Testis (tissue), 3 donors: ENCODE results near the gene CAMLG. TPM values are rescaled to one million over a fixed set of nuclear protein-coding genes. Genes with fewer than 3 reads are reported as not detected.

Source experiments
- DNase-seq: peaks from one replicate; pipeline ENCODE4 v3.0.0-alpha.2; 2019
- H3K27ac ChIP-seq, 2 donors: fragments of 200-600 bp; sonication (generic); one replicate each; pipeline ENCODE4 v1.5.1; 2019
- H3K27me3 ChIP-seq: fragments of 200-600 bp; sonication (generic); one replicate; pipeline ENCODE4 v1.5.1; 2019
- H3K36me3 ChIP-seq: fragments of 200-600 bp; sonication (generic); one replicate; pipeline ENCODE4 v1.5.1; 2017; ENCODE audit warnings: low read depth; ENCODE audit errors: missing control alignments
- H3K4me1 ChIP-seq: fragments of 200-600 bp; sonication (generic); one replicate; pipeline ENCODE4 v1.5.1; 2019
- H3K4me3 ChIP-seq, 2 donors: fragments of 200-600 bp; sonication (generic); one replicate each; pipeline ENCODE4 v1.5.1; 2017 to 2019
- H3K9me3 ChIP-seq: fragments of 200-600 bp; sonication (generic); one replicate; pipeline ENCODE4 v1.5.1; 2017
- POLR2A ChIP-seq: fragments of 450-650 bp; IDR thresholded peaks from one replicate; pipeline ENCODE4 v1.6.1; 2017; ENCODE audit warnings: antibody characterized with exemption, mild to moderate bottlenecking, moderate library complexity
- WGBS, 2 donors: methylation state at CpG; one replicate each; pipeline ENCODE4 v1.1.5; 2018; 5-methylcytosine and 5-hydroxymethylcytosine counted together
- intact Hi-C: fragments of 100-400 bp; cut with DNase I; formaldehyde crosslinking; loops from one replicate; pipeline ENCODE4 v1.15.1; 2023; ENCODE audit warnings: low total_unique reads
- polyA plus RNA-seq: library from polyadenylated mRNA; stranded (reverse); fragments of 350-450 nt; fragmentation: Illumina TruSeq; extraction: RNeasy Lipid Tissue Mini Kit (QIAGEN cat#74804); gene quantifications from one replicate; pipeline ENCODE4 v1.2.3, GENCODE V29; 2014; ENCODE audit warnings: low read depth, low replicate concordance; ENCODE audit not compliant: insufficient read depth
- small RNA-seq, 2 donors: library from RNA; depleted of rRNA; stranded (forward); fragments of <200 nt; gene quantifications; one replicate each; pipeline ENCODE3, GENCODE V24; 2016
- total RNA-seq, 2 donors: library from RNA; depleted of rRNA; stranded (reverse); fragments of >200 nt; gene quantifications; one replicate each; pipeline ENCODE4 v1.2.3, GENCODE V29; 2016
- TF ChIP-seq, protein P1 (sequence below), 3 experiments: fragments of 450-650 bp in 2 of 3; fragments of 200-600 bp in 1 of 3; sonication (generic) in 1 of 3; IDR thresholded peaks; one replicate each; pipeline ENCODE4 v1.5.1; 2016 to 2019; ENCODE audit warnings: antibody characterized with exemption in 3 of 3, mild to moderate bottlenecking in 2 of 3, moderate library complexity in 1 of 3

The CAMLG gene
- total and polyA plus RNA-seq, 3 donors from 2014 or later, result 36.9 to 102 (median 53.2) TPM

DNA sequence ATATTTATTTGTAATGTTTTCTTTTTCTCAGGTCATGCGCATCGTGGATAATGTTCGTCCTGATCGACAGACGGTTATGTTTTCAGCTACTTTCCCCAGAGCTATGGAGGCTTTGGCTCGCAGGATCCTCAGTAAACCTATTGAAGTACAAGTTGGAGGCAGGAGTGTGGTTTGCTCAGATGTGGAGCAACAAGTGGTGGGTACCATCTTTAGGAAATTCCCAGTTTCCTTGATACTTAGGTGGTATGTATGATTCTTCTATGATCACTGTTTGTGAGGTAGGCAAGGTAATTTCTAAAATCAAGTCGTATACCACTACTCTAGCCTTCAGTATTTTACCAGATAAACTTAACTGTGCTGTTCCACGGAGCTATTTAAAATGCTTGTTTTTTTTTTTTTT lies 56.5 kb downstream of the CAMLG start:
- Histone ChIP-seq H3K36me3 (no peaks in the 10 kb centered on the region), H3K4me1 (no peaks in the 10 kb centered on the region), H3K4me3 (no peak overlapping the region), H3K9me3 (no peaks in the 10 kb centered on the region), H3K27me3 (no peaks in the 10 kb centered on the region), H3K27ac (no peak overlapping the region)
- DNase-seq, result no peak
- TF ChIP-seq, protein P1, sequence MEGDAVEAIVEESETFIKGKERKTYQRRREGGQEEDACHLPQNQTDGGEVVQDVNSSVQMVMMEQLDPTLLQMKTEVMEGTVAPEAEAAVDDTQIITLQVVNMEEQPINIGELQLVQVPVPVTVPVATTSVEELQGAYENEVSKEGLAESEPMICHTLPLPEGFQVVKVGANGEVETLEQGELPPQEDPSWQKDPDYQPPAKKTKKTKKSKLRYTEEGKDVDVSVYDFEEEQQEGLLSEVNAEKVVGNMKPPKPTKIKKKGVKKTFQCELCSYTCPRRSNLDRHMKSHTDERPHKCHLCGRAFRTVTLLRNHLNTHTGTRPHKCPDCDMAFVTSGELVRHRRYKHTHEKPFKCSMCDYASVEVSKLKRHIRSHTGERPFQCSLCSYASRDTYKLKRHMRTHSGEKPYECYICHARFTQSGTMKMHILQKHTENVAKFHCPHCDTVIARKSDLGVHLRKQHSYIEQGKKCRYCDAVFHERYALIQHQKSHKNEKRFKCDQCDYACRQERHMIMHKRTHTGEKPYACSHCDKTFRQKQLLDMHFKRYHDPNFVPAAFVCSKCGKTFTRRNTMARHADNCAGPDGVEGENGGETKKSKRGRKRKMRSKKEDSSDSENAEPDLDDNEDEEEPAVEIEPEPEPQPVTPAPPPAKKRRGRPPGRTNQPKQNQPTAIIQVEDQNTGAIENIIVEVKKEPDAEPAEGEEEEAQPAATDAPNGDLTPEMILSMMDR (IDR thresholded peaks at IDR 0.05), result no peak
- TF ChIP-seq POLR2A, result no peak
- intact Hi-C loops, result no loop called here
- 93 to 96% methylated on average over 8 of the region's 8 CpGs for WGBS, 2 donors

DNA sequence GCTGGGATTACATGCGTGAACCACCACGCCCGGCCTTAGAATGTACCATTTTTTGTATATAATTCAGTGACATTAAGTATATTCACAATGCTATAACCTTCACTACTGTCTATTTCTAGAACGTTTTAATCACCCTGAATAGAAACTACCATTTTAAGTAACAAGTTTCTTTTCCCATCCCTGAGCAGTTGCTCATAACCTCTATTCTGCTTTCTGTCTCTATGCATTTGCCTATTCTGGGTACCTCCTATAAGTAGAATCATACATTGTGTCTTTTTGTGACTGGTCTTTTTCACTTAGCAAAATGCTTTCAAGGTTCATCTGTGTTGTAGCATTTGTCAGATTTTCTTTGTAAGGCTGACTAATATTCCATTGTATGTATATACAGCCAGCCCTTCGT lies 60.1 kb downstream of the CAMLG start:
- 86 to 87% methylated on average over 5 of the region's 5 CpGs for WGBS, 2 donors
- Histone ChIP-seq H3K4me1 (no peaks in the 10 kb centered on the region), H3K4me3 (no peak overlapping the region), H3K36me3 (no peaks in the 10 kb centered on the region), H3K9me3 (no peaks in the 10 kb centered on the region), H3K27me3 (no peaks in the 10 kb centered on the region), H3K27ac (no peak overlapping the region)
- intact Hi-C loops, result no loop called here
- DNase-seq, result no peak
- TF ChIP-seq, protein P1 (IDR thresholded peaks at IDR 0.05), result no peak
- TF ChIP-seq POLR2A, result no peak

Small RNA genes within 50 kb of the gene (small RNA-seq; reads per million reads assigned to genes)
- 0 reads per million in 2 donors for gene RNU6-1164P
- gene RNU6-757P, result 0 reads per million in 2 donors

Other genes with a start within 250 kb of the CAMLG start
- gene JADE2, start 212.9 kb upstream of the CAMLG start, total RNA-seq, result 10 to 100 TPM; 54.5 to 67.2 TPM
- 26.0 TPM for gene JADE2, start 212.9 kb upstream of the CAMLG start, polyA plus RNA-seq
- gene SAR1B, start 105.7 kb upstream of the CAMLG start, total RNA-seq, result 10 to 100 TPM; 34.7 to 37.2 TPM
- gene SAR1B, start 105.7 kb upstream of the CAMLG start, polyA plus RNA-seq, result 112 TPM
- 10 to 100 TPM; 13.7 to 16.7 TPM for gene SEC24A, start 89.8 kb upstream of the CAMLG start, total RNA-seq
- 10.3 TPM for gene SEC24A, start 89.8 kb upstream of the CAMLG start, polyA plus RNA-seq
- gene DDX46, start 20.2 kb downstream of the CAMLG start, total RNA-seq, result 10 to 100 TPM; 53.0 to 59.5 TPM
- gene DDX46, start 20.2 kb downstream of the CAMLG start, polyA plus RNA-seq, result 22.4 TPM
- gene C5orf24, start 107.4 kb downstream of the CAMLG start, total RNA-seq, result 10 to 100 TPM; 48.1 to 53.6 TPM
- 34.6 TPM for gene C5orf24, start 107.4 kb downstream of the CAMLG start, polyA plus RNA-seq
- 10 to 100 TPM; 47.8 to 68.1 TPM for gene TXNDC15, start 135.8 kb downstream of the CAMLG start, total RNA-seq
- 64.2 TPM for gene TXNDC15, start 135.8 kb downstream of the CAMLG start, polyA plus RNA-seq
- 10 to 100 TPM; 13.4 to 17.6 TPM for gene PCBD2, start 166.6 kb downstream of the CAMLG start, total RNA-seq
- 5.9 TPM for gene PCBD2, start 166.6 kb downstream of the CAMLG start, polyA plus RNA-seq
- gene CATSPER3, start 229.4 kb downstream of the CAMLG start, total RNA-seq, result 10 to 100 TPM; 11.8 to 21.7 TPM
- 56.6 TPM for gene CATSPER3, start 229.4 kb downstream of the CAMLG start, polyA plus RNA-seq